GM08714 (cell line): ENCODE results near the gene TIPRL.
"Not testable (repeated sequence)": the region's sequence is repeated elsewhere in the genome, so short reads cannot be mapped to it uniquely, and the experiment has no call there.

Source experiments
- H3K4me3 ChIP-seq: fragments of 200-500 bp; sonication (Bioruptor generic); 2 replicates; pipeline ENCODE4 v1.5.1; 2014; ENCODE audit warnings: mild to moderate bottlenecking, low read length, inconsistent platforms
- ZNF274 ChIP-seq: IDR thresholded peaks from 2 replicates; pipeline ENCODE4 v1.6.1; 2012; ENCODE audit warnings: mild to moderate bottlenecking, low read depth, low read length

The TIPRL gene

DNA sequence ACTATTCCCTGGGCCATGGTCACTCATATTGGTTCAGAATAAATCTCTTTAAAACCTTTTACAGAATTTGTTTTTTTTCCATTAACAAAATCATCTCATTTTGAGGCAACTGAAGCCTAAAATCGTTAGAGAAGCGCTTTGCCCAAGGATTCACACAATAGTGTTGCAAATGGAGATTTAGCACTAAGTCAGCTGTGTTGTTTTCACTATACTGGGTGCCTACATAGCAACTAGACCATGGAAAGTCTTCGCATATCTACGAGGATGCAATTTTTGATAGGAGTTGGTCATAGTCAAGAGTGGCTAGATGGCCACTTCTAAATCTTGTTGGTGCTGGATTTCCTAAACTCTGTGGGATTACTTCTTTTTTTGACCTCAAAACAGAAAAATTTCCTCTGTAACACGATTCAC lies 530 bp upstream of the TIPRL start:
- peak overlapping the region; percentile 94; the same call in 1 of the 2 replicates for H3K4me3 ChIP-seq
- TF ChIP-seq ZNF274, result no peak

DNA sequence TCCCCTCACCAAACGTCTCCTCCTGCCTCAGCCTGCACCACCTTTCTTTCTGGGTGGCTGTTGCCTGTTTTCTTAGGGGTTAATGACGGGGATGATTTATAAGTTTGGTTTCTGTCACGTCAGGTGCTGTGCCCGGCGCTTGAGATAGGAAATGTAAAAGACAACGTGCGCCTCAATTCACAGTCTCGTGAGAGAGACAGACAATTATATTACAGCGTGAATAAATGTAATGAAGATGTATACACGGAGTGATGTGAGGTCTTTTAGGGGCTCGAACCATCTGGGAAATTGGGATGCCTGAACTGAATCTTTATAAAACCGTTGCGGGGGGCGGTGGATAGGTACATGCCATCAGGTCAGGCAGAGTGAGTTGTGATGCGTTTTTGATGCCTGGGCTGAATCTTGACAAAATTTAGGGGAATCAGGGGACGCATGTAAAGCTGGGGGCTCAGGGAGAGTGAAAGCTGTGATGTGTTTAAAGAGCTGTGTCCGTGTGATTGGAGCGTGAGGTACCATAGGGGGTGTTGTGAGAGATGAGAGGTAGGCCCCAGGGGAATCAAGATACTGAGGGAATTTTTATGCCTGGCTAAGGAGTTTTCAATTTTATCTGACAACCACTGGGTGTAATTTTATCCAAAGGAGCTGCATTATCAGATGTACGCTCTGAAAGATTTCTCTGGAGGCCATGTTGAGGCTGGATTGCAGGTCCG lies 831 bp downstream of the TIPRL start:
- H3K4me3 ChIP-seq, result peak overlapping the region; percentile 94
- TF ChIP-seq ZNF274, result no peak

DNA sequence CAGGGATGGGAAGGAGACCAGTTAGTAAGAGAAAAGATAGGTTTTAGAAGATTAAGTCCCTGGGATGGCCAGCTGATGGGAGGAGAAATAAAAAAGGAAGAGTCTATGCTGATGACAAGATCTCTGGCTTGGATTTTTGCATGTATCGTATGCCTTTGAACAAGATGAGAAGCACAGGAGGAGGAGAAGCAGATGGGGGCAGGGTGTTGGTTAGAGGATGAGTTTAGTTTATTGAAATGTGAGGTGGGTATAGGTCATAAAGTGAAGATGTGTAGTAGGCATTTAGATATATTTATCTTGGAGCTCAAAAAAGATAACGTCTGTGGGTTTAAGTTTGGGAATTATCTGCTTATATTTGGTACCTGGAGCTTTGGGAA lies 1.4 kb downstream of the TIPRL start:
- peak overlapping the region; percentile 94 for H3K4me3 ChIP-seq
- no peak for TF ChIP-seq ZNF274

DNA sequence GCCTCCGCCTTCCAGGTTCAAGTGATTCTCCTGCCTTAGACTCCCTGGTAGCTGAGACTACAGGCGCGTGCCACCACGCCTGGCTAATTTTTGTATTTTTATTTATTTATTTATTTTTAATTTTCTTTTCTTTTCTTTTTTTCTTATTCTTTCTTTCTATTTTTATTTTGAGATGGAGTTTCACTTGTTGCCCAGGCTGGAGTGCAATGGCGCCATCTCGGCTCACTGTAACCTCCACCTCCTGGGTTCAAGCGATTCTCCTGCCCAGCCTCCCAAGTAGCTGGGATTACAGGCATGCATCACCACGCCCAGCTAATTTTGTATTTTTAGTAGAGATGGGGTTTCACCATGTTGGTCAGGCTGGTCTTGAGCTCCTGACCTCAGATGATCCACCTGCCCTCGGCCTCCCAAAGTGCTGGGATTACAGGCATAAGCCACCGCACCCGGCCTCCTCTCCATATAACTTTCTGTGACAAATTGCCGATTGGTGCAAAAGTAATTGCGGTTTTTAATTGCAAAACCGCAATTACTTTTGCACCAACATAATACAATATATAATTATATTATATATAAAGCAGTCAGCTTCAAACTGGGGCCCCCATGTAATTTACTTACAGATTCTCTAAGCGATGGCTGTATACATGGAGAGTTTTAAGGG lies 2.4 kb downstream of the TIPRL start:
- not testable (repeated sequence) for H3K4me3 ChIP-seq

DNA sequence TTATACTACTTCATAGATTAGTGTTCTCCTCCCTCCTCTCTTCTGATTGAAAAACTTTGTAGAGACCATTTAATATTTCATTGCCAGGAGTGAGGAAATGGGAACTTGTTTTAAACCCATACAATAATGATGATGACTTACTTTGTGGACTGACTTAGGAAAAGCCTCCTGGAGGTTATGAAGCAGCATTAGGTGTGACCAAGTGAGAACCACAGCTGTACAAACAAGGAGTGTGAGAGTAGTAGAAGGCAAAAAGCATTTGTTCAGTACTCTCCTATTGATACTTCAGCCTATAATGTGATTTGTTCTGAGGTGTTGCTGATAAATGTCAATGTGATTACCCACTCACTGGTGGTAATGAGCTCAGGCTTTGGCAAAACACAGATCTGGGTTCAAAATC lies 8.4 kb downstream of the TIPRL start:
- no peak overlapping the region for H3K4me3 ChIP-seq
- no peak for TF ChIP-seq ZNF274

DNA sequence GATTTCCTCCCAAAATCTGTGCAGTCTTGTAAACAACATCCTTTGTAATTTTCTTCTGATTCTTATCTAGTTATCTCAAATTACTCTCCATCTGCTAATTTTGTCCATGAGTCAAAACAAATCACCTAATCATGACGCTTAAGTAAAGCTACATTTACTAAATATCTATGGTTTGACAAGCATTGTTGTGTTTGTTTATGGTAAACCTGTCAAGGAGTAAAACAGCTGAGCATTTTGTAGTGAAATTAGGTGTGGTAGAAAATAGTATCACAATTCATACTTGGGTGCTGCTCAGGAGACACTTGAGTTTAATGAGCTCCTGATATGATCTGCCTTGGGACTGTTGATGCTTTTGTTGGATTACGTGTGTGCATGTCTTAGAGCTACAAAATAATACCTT lies 11.6 kb downstream of the TIPRL start:
- TF ChIP-seq ZNF274, result no peak

DNA sequence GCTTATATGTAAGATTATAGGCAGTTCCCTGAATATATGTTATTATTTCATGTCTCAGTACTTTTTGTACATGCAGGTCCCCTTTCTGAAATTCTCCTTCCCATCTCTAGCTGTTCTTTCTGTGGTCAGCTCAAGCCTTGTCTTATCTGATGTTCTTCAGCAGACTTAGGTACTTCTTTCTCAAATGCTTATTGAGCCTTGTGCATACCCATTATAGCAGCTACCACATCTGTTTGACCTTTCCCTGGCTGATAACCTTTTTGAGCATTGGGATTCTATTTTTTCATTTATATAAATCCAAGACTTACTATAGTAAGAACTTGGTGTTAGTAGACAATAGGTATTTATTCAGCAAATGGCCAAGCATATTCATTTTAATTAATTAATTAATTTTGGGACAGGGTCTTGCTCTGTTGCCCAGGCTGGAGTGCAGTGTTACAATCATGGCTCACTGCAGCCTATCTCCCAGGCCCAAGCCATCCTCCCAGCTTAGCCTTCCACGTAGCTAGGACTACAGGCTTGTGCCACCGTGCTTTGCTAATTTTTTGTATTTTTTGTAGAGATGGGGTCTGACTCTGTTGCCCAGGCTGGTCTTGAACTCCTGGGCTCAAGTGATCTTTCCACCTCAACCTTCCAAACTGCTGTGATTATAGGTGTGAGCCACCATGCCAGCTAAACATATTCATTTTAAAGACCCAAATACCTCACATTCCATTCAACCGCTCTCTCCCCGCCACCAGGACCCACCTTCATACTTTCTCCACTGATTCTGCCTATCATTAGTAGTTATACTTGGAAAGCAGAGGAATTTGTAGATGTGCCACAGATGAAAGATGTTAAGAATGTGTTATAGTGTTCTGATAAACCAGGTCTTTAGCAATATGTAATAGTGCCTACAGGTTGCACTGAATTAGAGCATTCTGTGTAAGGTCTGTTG lies 16.7 kb downstream of the TIPRL start:
- TF ChIP-seq ZNF274, result no peak
- no peak overlapping the region for H3K4me3 ChIP-seq

More for the DNA sequence above, 11.6 kb downstream of the TIPRL start:
- no peak overlapping the region for H3K4me3 ChIP-seq

DNA sequence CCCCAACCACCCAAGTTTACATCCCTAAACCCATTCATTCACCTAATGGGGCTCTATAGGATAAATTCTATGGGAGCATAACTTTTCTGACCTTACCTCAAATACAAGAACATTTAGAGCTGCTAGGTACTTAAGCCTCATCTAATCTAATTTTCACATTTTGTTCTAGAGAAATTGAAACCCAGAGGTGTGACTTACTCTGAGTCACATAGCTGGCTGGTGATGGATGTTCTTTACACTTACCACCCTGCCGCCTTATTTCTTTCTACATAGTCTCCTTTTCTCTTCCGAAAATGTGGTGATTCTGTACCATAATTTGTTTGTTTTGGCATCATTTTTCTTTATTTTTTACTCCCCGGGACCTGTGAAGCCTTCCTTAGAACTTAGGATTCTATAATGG lies 20.3 kb downstream of the TIPRL start:
- TF ChIP-seq ZNF274, result no peak
- no peak overlapping the region for H3K4me3 ChIP-seq

DNA sequence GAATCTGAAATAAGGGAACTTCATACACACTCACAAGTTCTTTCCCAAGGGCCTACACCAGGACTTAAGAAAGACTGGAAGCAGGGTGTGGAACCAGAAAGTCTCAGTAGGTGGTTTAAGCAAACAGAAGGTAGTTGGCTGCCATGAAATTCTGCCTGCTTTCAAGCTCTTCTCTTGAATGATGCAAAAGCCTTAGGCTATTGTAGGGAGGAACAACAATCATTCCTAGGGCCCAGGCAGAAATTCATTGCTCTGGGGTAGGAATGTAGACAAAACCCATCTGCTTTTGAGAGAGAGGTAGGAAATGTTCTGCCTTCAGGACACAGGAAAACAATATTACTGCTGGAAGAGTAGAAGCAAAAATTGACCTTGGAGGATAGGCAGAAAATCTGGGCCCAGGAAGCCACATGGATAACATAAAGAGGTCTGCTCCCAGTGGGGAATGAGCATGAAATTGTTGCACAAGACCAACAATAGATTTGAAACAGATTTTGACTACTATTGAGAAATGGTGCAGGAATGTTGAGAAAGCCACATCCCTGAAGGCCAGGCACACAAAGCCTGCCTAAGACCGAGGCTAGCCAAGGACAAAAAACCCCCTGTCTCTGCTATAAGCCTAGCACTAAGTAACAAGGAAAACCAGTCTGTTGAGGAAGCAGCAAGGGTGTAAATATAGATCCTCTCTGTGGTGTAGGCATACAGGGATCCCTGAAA lies 24.3 kb downstream of the TIPRL start:
- TF ChIP-seq ZNF274, result no peak
- no peak overlapping the region for H3K4me3 ChIP-seq

DNA sequence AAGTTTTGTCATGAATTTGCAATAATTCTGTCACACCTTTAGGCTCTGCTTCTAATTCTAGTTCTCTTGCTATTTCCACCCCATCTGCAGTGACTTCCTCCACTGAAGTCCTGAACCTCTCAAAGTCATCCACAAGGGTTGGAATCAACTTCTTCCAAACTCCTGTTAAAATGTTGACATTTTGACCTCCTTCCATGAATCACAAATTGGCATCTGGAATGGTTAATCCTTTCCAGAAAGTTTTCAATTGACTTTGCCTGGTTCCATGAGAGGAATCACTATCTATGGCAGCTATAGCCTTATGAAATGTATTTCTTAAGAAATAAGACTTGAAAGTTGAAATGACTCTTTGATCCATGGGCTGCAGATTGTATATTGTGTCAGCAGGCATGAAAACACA lies 27.3 kb downstream of the TIPRL start:
- no peak for TF ChIP-seq ZNF274
- no peak overlapping the region for H3K4me3 ChIP-seq

DNA sequence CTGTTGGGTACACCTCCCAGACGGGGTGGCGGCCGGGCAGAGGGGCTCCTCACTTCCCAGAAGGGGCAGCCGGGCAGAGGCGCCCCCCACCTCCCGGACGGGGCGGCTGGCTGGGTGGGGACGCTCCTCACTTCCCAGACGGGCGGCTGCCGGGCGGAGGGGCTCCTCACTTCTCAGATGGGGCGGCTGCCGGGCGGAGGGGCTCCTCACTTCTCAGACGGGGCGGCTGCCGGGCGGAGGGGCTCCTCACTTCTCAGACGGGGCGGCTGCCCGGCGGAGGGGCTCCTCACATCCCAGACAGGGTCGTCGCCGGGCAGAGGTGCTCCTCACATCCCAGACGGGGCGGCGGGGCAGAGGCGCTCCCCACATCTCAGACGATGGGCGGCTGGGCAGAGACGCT lies 28.9 kb downstream of the TIPRL start:
- H3K4me3 ChIP-seq, result not testable (repeated sequence)

DNA sequence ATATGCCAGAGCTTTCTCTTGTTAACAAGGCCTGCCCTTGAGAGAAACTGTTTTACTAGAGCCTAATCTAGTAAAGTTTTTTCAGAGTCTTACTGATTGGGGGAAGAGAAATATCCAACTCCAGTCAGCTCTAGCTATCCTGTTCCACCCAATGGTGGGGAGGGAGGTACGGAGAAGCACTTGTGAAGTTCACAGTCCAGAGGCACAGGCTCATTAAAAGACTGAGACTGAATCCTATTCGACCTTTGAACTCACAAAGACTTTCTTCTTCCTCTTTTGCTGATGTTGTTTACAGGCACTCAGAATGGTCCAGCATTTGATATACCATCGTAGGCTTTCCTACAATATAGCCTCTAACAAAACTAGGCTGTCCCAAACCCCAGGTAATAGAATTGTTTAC lies 31.6 kb downstream of the TIPRL start:
- H3K4me3 ChIP-seq, result no peak overlapping the region
- TF ChIP-seq ZNF274, result no peak

DNA sequence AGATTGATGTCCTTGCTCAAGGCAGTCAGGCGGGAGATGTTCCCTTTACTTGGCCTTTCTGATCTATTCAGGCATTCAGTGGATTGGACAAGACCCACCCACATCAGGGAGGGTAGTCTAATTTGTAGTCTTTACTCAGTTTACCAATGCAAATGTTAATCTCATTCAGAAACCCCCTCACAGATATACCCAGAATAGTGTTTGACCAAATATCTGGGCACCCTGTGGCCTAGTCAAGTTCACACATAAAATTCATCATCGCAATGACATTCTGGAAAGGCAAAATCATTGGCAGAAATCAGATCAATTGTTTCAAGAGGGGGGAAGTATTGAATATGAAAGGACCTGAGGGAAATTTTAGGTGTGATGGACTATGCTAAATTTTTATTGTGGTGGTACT lies 34.6 kb downstream of the TIPRL start:
- no peak for TF ChIP-seq ZNF274

DNA sequence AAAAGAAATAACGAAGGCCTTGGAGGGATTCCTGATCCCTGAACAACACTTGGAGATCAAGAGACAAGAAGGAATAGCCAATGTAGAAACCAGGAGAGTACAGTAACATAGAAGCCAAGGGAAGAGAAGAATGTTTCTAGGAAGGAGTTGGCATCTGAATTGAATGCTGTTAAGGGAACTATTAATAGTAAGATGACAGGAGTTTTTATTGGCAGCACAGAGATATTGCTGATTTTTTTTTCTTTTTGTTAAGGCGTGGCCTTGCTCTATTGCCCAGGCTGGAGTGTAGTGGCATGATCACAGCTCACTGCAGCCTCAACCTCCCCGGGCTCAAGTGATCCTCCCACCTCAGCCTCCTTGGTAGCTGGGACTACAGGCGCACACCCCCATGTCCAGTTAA lies 37.4 kb downstream of the TIPRL start:
- H3K4me3 ChIP-seq, result no peak overlapping the region
- no peak for TF ChIP-seq ZNF274

More for the DNA sequence above, 34.6 kb downstream of the TIPRL start:
- H3K4me3 ChIP-seq, result no peak overlapping the region

DNA sequence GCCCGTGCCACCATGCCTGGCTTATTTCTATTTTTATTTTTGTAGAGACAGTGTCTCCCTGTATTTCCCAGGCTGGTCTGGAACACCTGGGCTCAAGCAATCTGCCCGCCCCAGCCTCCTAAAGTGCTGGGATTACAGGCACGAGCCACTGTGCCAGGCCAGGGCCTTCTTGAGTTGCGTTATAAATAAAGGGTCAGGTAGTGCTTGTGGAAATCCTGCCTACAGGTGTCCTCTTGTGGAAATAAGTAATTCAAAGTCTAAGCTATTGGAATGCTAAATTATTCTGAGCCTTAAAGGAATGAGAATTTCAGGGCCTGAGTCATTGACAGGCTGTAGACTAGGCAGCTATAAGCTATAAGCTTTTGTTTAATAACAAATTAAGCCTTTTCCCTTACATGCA lies 38.9 kb downstream of the TIPRL start:
- no peak for TF ChIP-seq ZNF274

More for the DNA sequence above, 38.9 kb downstream of the TIPRL start:
- no peak overlapping the region for H3K4me3 ChIP-seq
